Right ventricle myocardium superior (tissue), 1 donor: ENCODE data around the gene SULT6B1. TPM values are rescaled to one million over a fixed set of nuclear protein-coding genes. Genes with fewer than 3 reads are reported as not detected.
"Not testable (repeated sequence)": the region's sequence is repeated elsewhere in the genome, so short reads cannot be mapped to it uniquely, and the experiment has no call there.

Source experiments
- ATAC-seq: fragments of 200-7000 bp; cut with Tn5 transposase; one replicate; pipeline ENCODE4 v1.9.1; 2020; ENCODE audit warnings: mild to moderate bottlenecking; ENCODE audit not compliant: poor library complexity
- DNase-seq: peaks from one replicate; pipeline ENCODE4 v3.0.0-alpha.2; 2020
- intact Hi-C: fragments of 100-400 bp; cut with DNase I; formaldehyde crosslinking; loops from one replicate; pipeline ENCODE4 v1.11.2; 2022
- long read RNA-seq: library from polyadenylated mRNA; unstranded; transcript quantifications from one replicate; pipeline ENCODE4 v2.0.0, GENCODE V29; 2021
- total RNA-seq: library from RNA; stranded (reverse); fragmentation: NEBNext Ultra II Directional; extraction: Animal tissue kit (Norgen Biotek cat#: 25700); gene quantifications from one replicate; pipeline ENCODE4 v1.2.1, GENCODE V29; 2021
- donor health status: DM: no; HTN: yes; CAD: no; lungs with severe emphysema.

SULT6B1 gene, protein sequence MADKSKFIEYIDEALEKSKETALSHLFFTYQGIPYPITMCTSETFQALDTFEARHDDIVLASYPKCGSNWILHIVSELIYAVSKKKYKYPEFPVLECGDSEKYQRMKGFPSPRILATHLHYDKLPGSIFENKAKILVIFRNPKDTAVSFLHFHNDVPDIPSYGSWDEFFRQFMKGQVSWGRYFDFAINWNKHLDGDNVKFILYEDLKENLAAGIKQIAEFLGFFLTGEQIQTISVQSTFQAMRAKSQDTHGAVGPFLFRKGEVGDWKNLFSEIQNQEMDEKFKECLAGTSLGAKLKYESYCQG
- total RNA-seq: not detected
- long read RNA-seq: 0 reads

DNA sequence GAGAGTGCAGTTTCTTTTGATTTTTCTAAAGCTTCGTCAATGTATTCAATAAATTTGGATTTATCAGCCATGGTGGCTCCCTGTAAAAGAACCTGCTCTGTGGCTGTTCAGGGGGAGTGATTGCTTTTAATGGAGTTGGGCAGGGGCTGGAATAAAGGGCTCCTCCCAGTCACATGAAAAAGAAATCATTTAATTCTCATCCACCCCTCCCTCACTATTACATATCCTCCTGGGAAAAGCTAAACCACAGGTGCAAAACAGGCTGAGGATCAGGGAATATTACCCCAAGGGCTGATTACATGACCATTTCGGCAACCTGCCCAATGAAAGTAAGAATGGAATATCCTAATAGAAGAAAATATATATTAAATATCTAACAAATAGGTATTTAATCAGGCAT is at the start of gene SULT6B1:
SULT6B1 (minus strand) TSS at position 101 of the 400 bp plus-strand sequence; CDS start at position 71, 30 bp downstream.
- intact Hi-C loops: no loop called here
- ATAC-seq: no peak
- DNase-seq: no peak

DNA sequence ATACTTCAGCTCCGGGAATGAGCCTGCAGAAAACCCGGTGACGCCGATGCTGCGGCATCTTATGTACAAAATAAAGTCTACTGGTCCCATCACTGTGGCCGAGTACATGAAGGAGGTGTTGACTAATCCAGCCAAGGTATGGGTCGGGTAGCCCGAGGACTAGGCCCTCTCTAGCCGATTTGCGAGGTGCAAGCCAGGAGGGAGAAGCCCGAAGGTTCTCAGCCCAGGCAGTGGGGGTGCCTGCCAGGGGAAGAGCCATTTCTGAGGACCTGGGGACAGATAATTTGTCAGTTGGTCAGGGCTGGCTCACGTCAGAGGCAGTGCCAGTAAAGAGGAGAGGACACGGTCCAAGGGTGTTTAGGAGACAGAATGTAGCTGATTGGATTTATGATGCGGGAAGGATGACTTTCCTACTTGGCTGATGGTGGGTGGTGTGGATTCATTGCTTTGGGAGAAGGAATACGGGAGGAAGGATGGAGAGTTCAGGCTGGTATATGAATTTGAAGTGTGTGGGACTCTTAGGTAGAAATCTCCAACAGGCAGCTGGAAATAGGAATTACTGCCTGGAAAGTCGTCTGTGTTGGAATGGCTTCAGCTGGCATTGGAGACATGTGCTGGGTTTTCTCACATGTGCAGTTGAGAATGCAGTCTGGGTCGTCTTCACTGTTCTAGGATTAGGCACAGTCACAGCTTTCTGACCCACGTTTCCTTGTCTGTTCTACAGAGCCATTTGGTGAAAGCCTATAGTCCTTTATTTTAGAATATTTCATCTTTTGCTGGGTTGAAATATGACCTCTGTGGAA is 43.9 kb upstream of the SULT6B1 start:
- intact Hi-C loops: no loop called here
- ATAC-seq (peak; percentile 36), DNase-seq (no peak)

DNA sequence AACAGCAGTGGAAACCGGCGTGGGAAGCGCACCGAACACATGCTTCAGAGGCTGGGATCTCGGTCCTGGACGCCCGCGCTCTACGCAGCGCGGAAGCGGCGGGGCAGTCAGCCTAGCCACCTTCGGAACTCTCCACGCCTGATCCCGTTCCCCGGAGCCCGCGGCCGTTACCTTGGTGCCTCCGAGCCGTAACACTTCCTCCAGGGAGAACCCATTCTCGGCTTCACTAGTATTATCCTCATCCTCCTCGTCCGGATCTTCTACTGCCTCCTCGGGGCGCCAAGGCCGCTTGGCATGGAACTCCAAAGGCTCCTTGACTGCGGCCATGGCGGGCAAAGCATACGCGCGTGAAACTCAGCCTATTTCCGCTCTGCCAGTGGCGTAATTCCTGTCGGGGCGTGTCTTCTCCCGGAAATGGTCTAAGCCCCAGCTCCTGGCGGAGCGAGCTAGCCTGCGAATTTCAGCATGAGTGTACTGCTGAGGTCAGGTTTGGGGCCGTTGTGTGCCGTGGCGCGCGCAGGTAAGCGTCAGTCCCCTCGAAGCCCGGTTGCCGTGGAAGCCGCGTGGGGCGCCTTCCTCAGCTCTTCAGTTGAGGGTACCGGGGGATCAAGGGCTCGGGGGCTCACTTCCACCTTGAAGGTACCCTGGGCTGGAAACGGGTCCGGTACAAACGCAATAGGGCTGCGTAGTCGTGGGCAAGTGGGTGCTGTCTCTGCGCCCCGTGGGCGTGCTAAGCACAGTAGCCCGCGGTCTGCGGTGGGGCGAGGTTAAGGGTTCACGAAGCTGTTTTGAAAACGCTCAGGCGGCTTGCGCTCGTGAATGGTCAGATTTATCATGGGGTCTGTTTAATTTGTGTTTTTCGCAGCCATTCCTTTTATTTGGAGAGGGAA is 43.0 kb upstream of the SULT6B1 start, which contains the start of the genes CEBPZ and NDUFAF7:
CEBPZ (minus strand) TSS at position 356 of the 890 bp plus-strand sequence; CDS start at position 327, 29 bp downstream.
NDUFAF7 (plus strand) TSS at position 418 of the 890 bp plus-strand sequence; CDS start at position 466, 48 bp downstream.
- ATAC-seq: peak; percentile 99
- peak; percentile 94 for DNase-seq
- intact Hi-C loops: no loop called here

DNA sequence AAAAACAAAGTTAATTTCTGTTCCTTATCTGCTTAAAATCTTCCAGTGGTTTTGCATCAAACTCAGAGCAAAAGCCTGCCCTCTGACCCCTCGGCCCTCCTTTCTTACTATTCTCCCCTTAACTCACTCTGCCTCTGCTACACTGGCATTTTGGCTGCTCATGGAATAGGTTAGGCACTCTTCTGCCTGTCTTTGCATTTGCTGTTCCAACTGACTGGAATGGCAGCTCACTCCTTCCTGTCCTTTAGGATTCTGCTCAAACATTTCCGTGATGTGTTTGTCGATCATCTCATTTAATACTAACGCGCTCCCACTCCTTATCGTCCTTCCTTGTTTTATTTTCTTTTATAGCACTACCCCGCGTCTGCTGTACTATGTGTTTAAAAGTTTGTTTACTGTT is 42.1 kb upstream of the SULT6B1 start:
- ATAC-seq (no peak), DNase-seq (no peak)
- intact Hi-C loops: no loop called here

DNA sequence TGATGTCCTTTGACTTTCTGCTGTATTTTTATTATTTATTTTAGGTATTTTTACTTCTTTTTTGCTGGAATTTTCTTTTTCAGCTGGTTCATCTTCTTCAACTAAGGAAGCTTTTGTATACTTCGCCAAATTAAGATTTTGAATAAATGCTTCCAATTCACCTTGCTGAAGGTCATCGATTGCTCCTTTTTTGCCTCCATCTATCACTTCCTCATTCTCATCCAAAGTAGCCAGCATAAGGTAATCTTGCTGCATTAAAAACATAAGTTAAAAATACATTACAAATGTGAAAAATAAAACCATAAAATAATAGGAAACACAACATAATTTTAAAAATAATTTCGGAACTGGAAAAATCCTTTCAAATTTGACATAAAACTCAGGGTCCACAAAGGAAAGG is 40.3 kb upstream of the SULT6B1 start:
- intact Hi-C loops: no loop called here
- no peak for ATAC-seq
- no peak for DNase-seq

DNA sequence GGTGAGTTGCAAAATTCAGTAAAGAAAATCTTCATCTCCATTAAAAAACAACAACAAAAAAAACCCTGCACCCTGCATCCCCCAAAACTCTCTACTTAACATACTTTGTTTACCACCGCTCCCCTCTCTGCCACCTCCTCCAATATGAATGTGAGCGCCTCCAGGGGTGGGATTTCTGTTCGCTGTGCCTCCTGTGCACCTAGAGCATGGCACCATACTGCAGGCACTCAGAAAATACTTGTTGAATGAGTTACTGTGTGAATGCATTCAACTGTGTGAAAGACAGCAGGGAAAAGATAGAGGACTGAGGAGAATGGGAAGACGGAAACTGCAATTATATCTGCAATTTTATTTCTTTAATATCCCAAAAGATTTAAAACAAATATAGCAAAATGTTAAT is 38.4 kb upstream of the SULT6B1 start:
- DNase-seq: no peak
- intact Hi-C loops: no loop called here
- ATAC-seq: no peak

DNA sequence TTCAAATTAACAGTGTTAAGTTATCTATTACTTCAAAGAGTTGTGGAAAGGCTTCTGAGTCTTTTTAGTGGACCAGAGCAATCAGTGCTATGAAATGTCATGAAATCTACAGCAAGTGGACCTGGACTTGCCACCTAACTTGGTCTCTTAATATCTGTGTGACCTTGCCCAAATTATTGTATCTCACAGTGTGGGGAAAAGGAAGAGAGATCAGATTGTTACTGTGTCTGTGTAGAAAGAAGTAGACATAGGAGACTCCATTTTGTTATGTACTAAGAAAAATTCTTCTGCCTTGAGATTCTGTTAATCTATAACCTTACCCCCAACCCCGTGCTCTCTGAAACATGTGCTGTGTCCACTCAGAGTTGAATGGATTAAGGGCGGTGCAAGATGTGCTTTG is 36.7 kb upstream of the SULT6B1 start:
- intact Hi-C loops, DNase-seq, ATAC-seq: not testable (repeated sequence)

DNA sequence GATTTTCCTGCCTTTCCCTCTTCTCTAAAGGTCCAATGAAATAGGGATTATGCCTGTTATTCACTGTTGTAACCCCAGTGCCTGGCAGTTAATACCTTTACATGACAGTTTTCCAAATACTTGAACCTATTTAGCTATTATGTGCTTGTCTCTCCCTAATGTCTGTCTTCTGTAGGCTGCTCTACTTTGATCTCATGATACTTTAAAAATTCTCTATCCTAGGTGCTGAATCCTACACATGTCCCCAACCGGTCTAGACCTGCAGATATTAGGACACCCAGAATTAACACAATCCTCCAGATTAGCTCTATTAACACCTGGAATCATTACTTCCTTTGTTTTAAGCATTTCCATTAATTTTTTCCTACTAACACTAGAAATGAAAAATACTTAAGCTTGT is 35.6 kb upstream of the SULT6B1 start:
- intact Hi-C loops: no loop called here
- ATAC-seq: no peak
- DNase-seq: no peak

DNA sequence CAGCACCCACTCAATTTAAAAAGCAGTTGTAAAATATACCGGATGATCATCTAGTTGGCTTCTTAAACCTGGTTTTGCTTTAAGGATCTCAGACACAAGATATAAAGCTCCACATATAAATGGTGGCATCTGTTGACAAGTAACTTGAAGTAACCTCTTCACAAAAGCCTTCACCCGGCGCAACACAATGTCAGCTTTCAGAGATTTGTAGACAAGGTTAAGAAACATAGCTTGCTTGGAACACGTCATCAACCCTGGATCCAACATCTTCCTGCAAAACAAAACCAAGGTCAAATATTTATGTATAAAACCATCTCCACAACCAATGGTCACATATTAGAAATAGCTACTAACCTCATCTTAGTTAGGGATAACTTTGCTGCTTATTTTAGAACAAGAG is 34.7 kb upstream of the SULT6B1 start:
- intact Hi-C loops: no loop called here
- no peak for ATAC-seq
- no peak for DNase-seq

DNA sequence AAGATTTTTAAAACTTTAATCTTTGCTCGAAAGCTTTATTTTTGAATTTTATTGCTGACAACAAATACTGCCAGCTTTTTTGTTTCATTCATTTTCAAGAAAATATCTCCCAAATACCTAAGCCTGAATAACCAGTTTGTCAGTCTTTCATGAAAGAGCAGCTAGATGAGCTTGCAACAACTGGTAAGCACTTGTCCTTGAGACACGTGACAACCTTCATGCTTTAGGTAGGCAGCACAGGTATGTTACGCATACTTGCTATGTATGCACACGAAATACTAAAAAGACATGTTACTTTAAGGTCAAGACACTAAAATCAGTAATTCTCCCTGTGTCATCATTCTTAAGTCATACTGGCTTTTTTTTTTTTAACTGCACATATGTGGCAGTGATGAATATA is 30.6 kb upstream of the SULT6B1 start:
- DNase-seq: no peak
- intact Hi-C loops: no loop called here
- ATAC-seq: no peak

DNA sequence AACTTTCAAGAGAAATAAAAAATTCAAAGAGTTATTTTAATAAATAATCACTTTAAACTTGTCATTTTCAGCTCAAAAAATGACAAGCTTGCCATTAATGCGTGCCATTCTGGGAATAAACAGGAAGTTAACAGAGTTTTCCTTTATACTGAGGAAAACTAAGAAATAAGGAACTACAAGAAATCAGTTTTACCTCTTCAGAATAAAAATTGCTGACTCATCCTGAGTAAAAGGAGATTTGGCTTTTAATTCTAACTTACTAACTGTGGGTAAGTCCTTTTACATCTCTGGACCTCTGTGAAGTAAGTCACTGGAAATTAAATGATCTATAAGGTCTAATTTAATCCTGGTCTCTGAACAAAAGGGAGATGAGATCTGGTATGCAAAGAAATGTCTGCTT is 26.8 kb upstream of the SULT6B1 start:
- no peak for DNase-seq
- ATAC-seq: no peak
- intact Hi-C loops: no loop called here

DNA sequence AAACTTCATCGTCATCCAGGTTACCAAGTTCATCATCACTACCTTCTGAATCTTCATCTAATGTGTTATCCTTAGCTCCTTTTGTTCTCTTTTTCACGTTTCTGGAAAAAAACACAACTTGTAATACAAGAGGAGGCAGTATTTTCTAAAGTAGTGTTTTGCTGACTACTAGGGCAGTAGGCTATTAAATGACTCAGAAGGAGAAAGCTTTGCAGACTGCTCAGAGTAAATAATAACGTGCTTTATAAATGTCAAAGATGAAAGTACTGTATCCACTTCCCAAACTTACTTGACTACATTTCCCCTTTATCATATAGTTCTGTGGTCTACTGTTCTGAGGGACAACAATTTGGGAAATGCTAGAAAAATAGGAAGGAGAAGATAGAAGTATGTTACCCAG is 23.5 kb upstream of the SULT6B1 start:
- intact Hi-C loops: no loop called here
- ATAC-seq (no peak), DNase-seq (no peak)

DNA sequence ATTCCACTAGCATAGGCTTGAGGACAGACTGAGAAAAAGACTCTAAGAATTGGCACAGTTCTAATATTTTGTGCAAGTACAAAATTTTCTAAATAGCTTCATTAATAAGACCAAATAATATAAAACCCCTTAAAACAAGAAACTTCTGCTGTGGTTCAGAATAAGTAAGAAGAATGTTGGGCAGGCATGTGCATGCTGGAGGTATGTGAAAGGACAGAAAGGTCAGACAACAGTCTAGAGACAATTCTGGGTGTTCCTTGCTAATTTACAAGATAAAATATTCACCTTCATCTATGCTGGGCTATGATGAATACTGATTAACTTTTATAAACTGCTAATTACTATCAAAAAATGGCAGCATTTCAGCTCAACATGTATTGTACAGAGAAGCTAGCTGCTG is 22.7 kb upstream of the SULT6B1 start:
- intact Hi-C loops: no loop called here
- no peak for DNase-seq
- no peak for ATAC-seq

DNA sequence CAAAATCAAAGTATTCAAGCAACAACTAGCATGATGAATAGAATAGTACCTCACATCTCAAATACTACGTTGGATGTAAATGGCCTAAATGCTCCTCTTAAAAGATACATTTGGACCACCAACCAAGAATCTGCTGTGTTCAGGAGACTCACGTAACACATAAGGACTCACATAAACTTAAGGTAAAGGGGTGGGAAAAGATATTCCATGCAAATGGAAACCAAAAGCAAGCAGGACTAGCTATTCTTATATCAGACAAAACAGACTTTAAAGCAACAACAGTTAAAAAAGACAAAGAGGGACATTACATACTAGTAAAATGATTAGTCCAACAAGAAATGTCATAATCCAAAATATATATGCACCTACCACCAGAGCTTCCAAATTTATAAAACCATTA is 18.3 kb upstream of the SULT6B1 start:
- intact Hi-C loops, ATAC-seq, DNase-seq: not testable (repeated sequence)

DNA sequence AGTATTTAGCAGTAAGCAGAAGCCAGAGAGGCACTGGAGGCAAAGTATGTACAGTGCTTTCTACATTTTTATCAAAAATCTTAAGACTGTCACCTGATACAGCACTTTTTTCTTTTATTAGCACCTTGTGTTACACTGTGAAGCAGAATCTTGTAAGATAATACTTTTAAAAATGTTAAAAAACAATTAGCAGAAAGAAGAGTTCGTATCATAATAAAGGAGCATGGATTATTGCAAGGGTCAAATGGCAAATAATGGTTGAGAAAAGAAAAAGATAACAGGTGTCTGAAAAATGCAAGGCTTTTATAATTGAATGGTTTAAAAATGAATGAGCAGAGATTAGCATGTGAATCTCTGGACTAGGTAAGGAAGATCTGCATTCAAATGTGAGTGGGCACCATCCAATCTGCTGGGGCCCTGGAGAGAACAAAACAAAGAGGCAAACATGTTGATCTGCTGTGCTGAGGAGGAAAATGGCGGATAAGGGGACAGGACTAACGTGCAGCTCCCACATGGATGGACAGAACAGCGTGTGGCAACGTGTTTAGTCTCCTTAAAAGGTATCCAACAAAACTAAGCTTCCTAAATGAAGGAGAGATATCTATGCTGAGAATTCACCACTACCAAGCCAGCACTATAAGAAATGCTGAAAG is 17.3 kb upstream of the SULT6B1 start:
- ATAC-seq (no peak), DNase-seq (no peak)

DNA sequence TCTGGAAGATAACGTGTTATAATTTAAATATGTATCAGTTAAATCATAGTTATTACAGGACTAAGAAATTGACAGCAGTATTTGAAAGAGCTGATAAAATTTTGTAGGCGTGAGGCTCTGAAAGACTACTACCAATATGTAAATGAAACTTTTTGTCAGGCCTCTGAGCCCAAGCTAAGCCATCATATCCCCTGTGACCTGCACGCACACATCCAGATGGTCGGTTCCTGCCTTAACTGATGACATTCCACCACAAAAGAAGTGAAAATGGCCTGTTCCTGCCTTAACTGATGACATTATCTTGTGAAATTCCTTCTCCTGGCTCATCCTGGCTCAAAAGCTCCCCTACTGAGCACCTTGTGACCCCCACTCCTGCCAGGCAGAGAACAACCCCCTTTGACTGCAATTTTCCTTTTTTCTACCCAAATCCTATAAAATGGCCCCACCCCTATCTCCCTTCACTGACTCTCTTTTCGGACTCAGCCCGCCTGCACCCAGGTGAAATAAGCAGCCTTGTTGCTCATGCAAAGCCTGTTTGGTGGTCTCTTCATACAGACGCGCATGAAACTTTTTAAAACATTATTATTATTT is 16.7 kb upstream of the SULT6B1 start:
- DNase-seq, ATAC-seq, intact Hi-C loops: not testable (repeated sequence)

More for the DNA sequence above, 17.3 kb upstream of the SULT6B1 start:
- intact Hi-C loops: no loop called here

DNA sequence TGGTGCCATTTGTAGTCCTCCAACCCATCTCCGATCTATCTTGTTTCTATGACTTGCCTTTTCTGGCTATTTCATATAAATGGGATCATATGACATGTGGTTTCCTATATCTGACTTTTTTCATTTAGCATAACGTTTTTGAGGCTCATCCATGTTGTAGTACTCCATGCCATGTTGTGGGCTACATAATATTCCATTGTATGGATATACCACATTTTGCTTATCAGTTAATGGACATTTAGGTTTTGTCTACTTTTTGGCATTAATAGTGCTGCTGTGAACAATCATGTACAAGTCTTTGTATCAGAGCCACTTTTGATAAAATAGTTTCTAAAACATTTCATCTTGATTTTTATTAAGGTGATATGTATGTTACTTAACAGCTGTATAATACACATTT is 15.2 kb upstream of the SULT6B1 start:
- no peak for ATAC-seq
- intact Hi-C loops: no loop called here
- no peak for DNase-seq

DNA sequence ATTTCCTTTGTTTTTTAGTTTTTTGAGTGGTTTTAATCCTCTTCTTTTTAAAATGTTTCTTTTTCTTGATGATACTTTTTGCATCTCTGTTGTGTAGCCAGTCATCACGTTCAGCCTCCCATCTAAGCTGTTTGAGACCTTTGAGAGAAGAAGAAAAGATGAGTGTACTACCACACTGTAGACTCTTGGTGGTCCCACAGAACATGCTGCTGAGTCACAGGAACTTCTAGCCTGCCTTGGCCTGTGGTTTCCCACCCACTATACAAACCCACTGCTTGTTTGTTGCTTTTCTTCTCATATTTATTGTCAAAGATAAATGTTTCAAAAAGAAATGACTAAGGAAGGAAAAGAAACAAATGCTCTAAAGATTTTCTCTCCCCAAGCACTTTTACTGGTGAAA is 13.3 kb upstream of the SULT6B1 start:
- ATAC-seq: no peak
- no peak for DNase-seq
- intact Hi-C loops: no loop called here
